Cardiac septum (tissue), 1 donor: ENCODE results near the gene ZBTB39. TPM values are rescaled to one million over a fixed set of nuclear protein-coding genes. Genes with fewer than 3 reads are reported as not detected.

ENCODE experiments used
- DNase-seq: peaks from one replicate; pipeline ENCODE4 v3.0.0-alpha.2; 2020; ENCODE audit warnings: low spot score
- intact Hi-C: fragments of 100-400 bp; cut with DNase I; formaldehyde crosslinking; loops from one replicate; pipeline ENCODE4 v1.14.0; 2022
- total RNA-seq: library from RNA; stranded (reverse); fragmentation: NEBNext Ultra II Directional; extraction: Animal tissue kit (Norgen Biotek cat#: 25700); gene quantifications from one replicate; pipeline ENCODE4 v1.2.1, GENCODE V29; 2021
- donor health status: DM: no; HTN: no; CAD: no.

ZBTB39 gene
- total RNA-seq, 1 donor from 2014 or later = 3.5 TPM

DNA sequence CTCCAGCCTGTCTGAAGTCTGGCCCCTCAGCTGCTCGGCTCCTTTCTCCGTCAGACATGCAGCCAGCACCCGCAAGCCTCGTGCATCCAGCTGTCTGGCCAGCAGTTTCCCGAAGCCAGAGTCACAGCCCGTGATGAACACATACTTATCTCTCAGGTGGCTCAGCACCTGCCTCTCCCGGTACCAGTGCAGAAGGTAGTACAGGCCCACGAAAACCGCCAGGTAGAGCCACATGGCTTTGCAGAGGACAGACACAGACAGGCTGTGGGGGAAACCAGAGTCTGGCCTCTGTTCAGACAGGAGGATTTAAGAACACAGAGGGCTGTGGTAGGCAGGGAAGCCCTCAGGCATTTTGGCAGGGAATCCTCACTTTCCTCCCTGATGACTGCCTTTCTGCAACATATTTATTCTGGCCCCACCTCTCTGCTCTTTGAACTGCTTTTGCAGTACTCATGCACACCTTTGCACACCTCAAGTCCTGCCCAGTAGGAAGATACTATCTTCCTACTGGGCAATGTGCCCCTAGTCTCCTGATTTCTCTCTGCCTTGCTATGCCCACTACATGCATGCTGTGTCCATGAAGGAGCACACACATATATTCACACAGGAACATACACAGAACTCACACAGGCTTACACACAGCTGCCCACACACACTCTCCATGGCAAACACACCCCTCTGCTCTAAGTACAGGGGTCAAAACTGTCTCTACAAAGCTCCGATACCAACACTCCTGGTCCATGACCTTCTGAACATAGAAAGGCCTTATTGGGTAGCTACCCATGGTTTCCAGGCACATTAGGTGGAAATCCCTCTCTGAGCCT is 48.9 kb downstream of the ZBTB39 start, which contains the start of gene RDH16:
RDH16 (minus strand) TSS at position 380 of the 824 bp plus-strand sequence; CDS start at position 234, 146 bp downstream.
- DNase-seq = no peak
- intact Hi-C loops = no loop called here

GRCh38 chr12:56955631-56956256 is 50.6 kb downstream of the ZBTB39 start:
- intact Hi-C loops = no loop called here
- no peak for DNase-seq

- intact Hi-C loops = no loop called here
Observed at GRCh38 chr12:56954958-56955355, 51.4 kb downstream of the ZBTB39 start.

GRCh38 chr12:56954057-56954957 is 52.0 kb downstream of the ZBTB39 start:
- intact Hi-C loops = no loop called here
- DNase-seq = no peak

More at GRCh38 chr12:56954958-56955355, 51.4 kb downstream of the ZBTB39 start:
- DNase-seq = no peak

- intact Hi-C loops = no loop called here
- no peak for DNase-seq
Observed at GRCh38 chr12:56953314-56953713, 53.0 kb downstream of the ZBTB39 start.

GRCh38 chr12:56951582-56952339 is 54.6 kb downstream of the ZBTB39 start:
- intact Hi-C loops = no loop called here
- DNase-seq = no peak

DNA sequence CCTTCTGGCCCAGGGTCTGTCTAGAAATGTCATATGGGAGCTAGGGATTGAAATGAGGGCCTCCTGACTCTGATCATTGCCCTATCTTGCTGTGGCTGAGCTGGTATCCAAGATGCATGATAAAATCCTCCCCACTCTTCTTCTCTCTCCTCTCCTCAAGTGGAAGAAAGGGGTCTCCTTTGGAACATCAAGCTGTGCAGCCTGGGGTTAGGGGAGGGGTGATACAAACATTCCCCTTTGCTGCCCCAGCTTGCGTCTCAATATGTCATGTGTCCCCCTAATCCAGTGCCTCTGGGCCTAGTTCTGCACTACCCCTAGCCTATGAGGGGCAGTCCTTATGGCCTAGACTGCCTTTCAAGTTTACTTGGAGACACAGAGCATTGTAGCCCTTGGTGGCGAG is 57.5 kb downstream of the ZBTB39 start:
- DNase-seq = peak; percentile 47
- intact Hi-C loops = no loop called here

Other genes starting within 250 kb of the ZBTB39 start
- gene HSD17B6, start 243.2 kb downstream of the ZBTB39 start, total RNA-seq = not detected
- gene SDR9C7, start 72.1 kb downstream of the ZBTB39 start, total RNA-seq = 0.27 TPM
- 0.22 TPM for gene RDH16, start 48.9 kb downstream of the ZBTB39 start, total RNA-seq
- not detected for gene TAC3, start 10.0 kb upstream of the ZBTB39 start, total RNA-seq
- 0.11 TPM for gene MYO1A, start 43.6 kb upstream of the ZBTB39 start, total RNA-seq
- 2.4 TPM for gene NEMP1, start 72.2 kb upstream of the ZBTB39 start, total RNA-seq
- 37.9 TPM for gene NAB2, start 82.6 kb upstream of the ZBTB39 start, total RNA-seq
- 42.1 TPM for gene STAT6, start 104.8 kb upstream of the ZBTB39 start, total RNA-seq
- 103 TPM for gene LRP1, start 121.9 kb upstream of the ZBTB39 start, total RNA-seq
- not detected for gene LRP1-AS, start 141.1 kb upstream of the ZBTB39 start, total RNA-seq
- gene NXPH4, start 210.2 kb upstream of the ZBTB39 start, total RNA-seq = 20.0 TPM
- 38.8 TPM for gene SHMT2, start 223.2 kb upstream of the ZBTB39 start, total RNA-seq
- 0.94 TPM for gene STAC3, start 244.6 kb upstream of the ZBTB39 start, total RNA-seq